Liver (tissue), 3 donors: ENCODE results near the gene TCOF1.

Source experiments
- FOXA2 ChIP-seq: IDR thresholded peaks from 2 replicates; pipeline ENCODE4 v1.6.1; 2016; ENCODE audit warnings: antibody characterized with exemption
- GABPA ChIP-seq, 2 donors: IDR thresholded peaks in 1 of 2; conservative IDR thresholded peaks in 1 of 2; 2 replicates each; pipeline ENCODE4 v1.6.1; 2016; ENCODE audit warnings: antibody characterized with exemption in 2 of 2, mild to moderate bottlenecking in 1 of 2, moderate library complexity in 1 of 2
- JUND ChIP-seq, 2 donors: IDR thresholded peaks; 2 replicates each; pipeline ENCODE4 v1.6.1; 2016; ENCODE audit warnings: antibody characterized with exemption in 2 of 2
- NR2F2 ChIP-seq: IDR thresholded peaks from 2 replicates; pipeline ENCODE4 v1.6.1; 2016; ENCODE audit warnings: antibody characterized with exemption
- RAD21 ChIP-seq, 2 donors: IDR thresholded peaks; 2 replicates each; pipeline ENCODE4 v1.6.1; 2016; ENCODE audit warnings: antibody characterized with exemption in 2 of 2, mild to moderate bottlenecking in 2 of 2
- SP1 ChIP-seq: IDR thresholded peaks from 2 replicates; pipeline ENCODE4 v1.6.1; 2018; ENCODE audit warnings: antibody characterized with exemption, mild to moderate bottlenecking
- TAF1 ChIP-seq: conservative IDR thresholded peaks from 2 replicates; pipeline ENCODE4 v1.6.1; 2016; ENCODE audit warnings: antibody characterized with exemption, mild to moderate bottlenecking
- YY1 ChIP-seq: IDR thresholded peaks from 2 replicates; pipeline ENCODE4 v1.6.1; 2016; ENCODE audit warnings: antibody characterized with exemption, mild to moderate bottlenecking
- TF ChIP-seq, protein P1 (sequence below): fragments of 150-350 bp; IDR thresholded peaks from 2 replicates; pipeline ENCODE4 v1.5.1; 2017; ENCODE audit warnings: improper control_type of control experiment, low read depth, low read length; ENCODE audit not compliant: missing input control
- TF ChIP-seq, protein P2 (sequence below): IDR thresholded peaks from 2 replicates; pipeline ENCODE4 v1.6.1; 2016; ENCODE audit warnings: antibody characterized with exemption
- donor health status: healthy.
- donor health status: healthy.

DNA sequence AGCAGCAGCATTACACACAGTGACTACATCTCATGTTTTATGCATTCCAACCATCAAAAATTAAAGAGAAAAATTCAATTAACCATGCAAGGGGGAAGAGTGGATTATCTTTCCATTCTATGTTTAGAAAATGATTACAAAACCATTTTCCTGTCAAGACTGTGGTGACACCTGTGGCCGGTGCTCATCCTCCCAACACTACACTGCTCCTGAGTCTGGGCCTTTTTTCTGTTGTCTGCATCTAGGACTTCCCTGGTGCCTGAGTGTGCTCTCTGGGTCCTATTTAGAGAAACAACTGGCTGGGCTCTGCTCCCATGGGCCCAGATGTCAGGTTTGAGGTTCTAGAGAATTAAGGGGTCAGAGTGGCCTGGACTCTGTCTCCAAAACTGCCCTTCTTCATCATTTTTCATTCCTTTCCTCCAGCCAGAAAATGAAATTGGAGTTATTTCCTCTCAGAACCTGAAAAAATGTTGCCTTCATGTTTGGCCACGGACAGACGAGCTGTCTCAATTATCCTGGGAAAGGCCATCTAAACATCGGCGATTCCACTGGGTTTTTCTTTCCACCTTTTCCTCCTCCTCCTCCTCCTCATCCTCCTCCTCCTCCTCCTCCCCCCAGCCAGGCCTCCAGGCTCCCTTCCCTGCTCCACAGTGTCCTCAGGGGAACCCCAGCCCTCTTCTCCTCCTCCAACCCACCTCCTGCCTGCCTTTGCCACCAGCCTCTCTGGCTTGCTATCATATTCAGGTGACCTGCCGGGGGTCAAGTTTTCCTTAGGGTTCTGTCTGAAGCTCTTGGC is 43.4 kb upstream of the TCOF1 start:
- TF ChIP-seq FOXA2 (no peak), RAD21 (IDR thresholded peaks at IDR 0.05) (no peak), SP1 (no peak), NR2F2 (no peak), JUND (IDR thresholded peaks at IDR 0.05) (no peak), GABPA (IDR thresholded peaks at IDR 0.05 in 1 of 2, conservative IDR thresholded peaks at IDR 0.05 in 1 of 2) (no peak), TAF1 (no peak), YY1 (no peak)
- TF ChIP-seq, protein P1, sequence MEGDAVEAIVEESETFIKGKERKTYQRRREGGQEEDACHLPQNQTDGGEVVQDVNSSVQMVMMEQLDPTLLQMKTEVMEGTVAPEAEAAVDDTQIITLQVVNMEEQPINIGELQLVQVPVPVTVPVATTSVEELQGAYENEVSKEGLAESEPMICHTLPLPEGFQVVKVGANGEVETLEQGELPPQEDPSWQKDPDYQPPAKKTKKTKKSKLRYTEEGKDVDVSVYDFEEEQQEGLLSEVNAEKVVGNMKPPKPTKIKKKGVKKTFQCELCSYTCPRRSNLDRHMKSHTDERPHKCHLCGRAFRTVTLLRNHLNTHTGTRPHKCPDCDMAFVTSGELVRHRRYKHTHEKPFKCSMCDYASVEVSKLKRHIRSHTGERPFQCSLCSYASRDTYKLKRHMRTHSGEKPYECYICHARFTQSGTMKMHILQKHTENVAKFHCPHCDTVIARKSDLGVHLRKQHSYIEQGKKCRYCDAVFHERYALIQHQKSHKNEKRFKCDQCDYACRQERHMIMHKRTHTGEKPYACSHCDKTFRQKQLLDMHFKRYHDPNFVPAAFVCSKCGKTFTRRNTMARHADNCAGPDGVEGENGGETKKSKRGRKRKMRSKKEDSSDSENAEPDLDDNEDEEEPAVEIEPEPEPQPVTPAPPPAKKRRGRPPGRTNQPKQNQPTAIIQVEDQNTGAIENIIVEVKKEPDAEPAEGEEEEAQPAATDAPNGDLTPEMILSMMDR = no peak
- TF ChIP-seq, protein P2, sequence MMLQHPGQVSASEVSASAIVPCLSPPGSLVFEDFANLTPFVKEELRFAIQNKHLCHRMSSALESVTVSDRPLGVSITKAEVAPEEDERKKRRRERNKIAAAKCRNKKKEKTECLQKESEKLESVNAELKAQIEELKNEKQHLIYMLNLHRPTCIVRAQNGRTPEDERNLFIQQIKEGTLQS = no peak
